ENCODE results near the gene LRRC4B.

The LRRC4B gene

GRCh38 chr19:50501568-50502475 lies 66.4 kb downstream of the LRRC4B start:
- no peak for DNase-seq

GRCh38 chr19:50501186-50501567 lies 67.1 kb downstream of the LRRC4B start:
- no peak for DNase-seq

- DNase-seq, result no peak
Observed at GRCh38 chr19:50500753-50501151, 67.5 kb downstream of the LRRC4B start.

GRCh38 chr19:50500060-50500752 lies 68.0 kb downstream of the LRRC4B start:
- DNase-seq, result peak; percentile 67

GRCh38 chr19:50498219-50499056 lies 69.8 kb downstream of the LRRC4B start:
- no peak for DNase-seq

GRCh38 chr19:50497022-50497405 lies 71.2 kb downstream of the LRRC4B start:
- no peak for DNase-seq

- DNase-seq, result peak; percentile 81
Observed at GRCh38 chr19:50496189-50497021, 71.8 kb downstream of the LRRC4B start.

GRCh38 chr19:50495020-50495531 lies 73.2 kb downstream of the LRRC4B start:
- no peak for DNase-seq

- no peak for DNase-seq
Observed at GRCh38 chr19:50494186-50495019, 73.8 kb downstream of the LRRC4B start.

GRCh38 chr19:50493171-50493570 lies 75.1 kb downstream of the LRRC4B start:
- DNase-seq, result no peak

- peak; percentile 51 for DNase-seq
Observed at GRCh38 chr19:50492303-50493052, 75.8 kb downstream of the LRRC4B start.

GRCh38 chr19:50490991-50491472 lies 77.2 kb downstream of the LRRC4B start:
- DNase-seq, result no peak

GRCh38 chr19:50490411-50490811 lies 77.8 kb downstream of the LRRC4B start:
- DNase-seq, result no peak

- no peak for DNase-seq
Observed at GRCh38 chr19:50489461-50490011, 78.7 kb downstream of the LRRC4B start.

- DNase-seq, result no peak
Observed at GRCh38 chr19:50488389-50489194, 79.6 kb downstream of the LRRC4B start.

- DNase-seq, result peak; percentile 61
Observed at GRCh38 chr19:50486823-50487515, 81.3 kb downstream of the LRRC4B start.

- DNase-seq, result no peak
Observed at GRCh38 chr19:50485284-50485955, 82.8 kb downstream of the LRRC4B start.

GRCh38 chr19:50482916-50483315 lies 85.3 kb downstream of the LRRC4B start:
- DNase-seq, result no peak

Data from eye (tissue), 1 donor.